Suprapubic skin (tissue), 4 donors: ENCODE results near the gene KRT15.

Experiments
- CTCF ChIP-seq, 2 donors: fragments of 200-600 bp in 1 of 2; fragments of 450-650 bp in 1 of 2; sonication (generic) in 1 of 2; IDR thresholded peaks; one replicate each; pipeline ENCODE4 v1.5.1; 2016 to 2019; ENCODE audit warnings: antibody characterized with exemption in 2 of 2, mild to moderate bottlenecking in 1 of 2, moderate library complexity in 1 of 2
- POLR2A ChIP-seq, 2 donors: fragments of 450-650 bp; IDR thresholded peaks; one replicate each; pipeline ENCODE4 v1.6.1; 2017; ENCODE audit warnings: antibody characterized with exemption in 2 of 2, mild to moderate bottlenecking in 2 of 2, moderate library complexity in 2 of 2
- POLR2AphosphoS5 ChIP-seq, 3 donors: sonication (generic); formaldehyde crosslinking; IDR thresholded peaks; one replicate each; pipeline ENCODE4 v1.6.1; 2017; ENCODE audit warnings: antibody characterized with exemption in 3 of 3

GRCh38 chr17:41522301-41523224 lies 3.9 kb upstream of the KRT15 start:
- TF ChIP-seq CTCF (IDR thresholded peaks at IDR 0.05) (no peak), POLR2AphosphoS5 (IDR thresholded peaks at IDR 0.05) (no peak), POLR2A (IDR thresholded peaks at IDR 0.05) (no peak)
